Activated T-helper 1 cell treated with Interleukin-2 at 50 U/mL for 16 hours (primary cell): Measurements from ENCODE around the gene SPATS2L.

Experiments
- DNase-seq: peaks from one replicate; pipeline ENCODE4 v3.0.0-alpha.2; 2020; ENCODE audit warnings: low read depth

Gene SPATS2L

DNA sequence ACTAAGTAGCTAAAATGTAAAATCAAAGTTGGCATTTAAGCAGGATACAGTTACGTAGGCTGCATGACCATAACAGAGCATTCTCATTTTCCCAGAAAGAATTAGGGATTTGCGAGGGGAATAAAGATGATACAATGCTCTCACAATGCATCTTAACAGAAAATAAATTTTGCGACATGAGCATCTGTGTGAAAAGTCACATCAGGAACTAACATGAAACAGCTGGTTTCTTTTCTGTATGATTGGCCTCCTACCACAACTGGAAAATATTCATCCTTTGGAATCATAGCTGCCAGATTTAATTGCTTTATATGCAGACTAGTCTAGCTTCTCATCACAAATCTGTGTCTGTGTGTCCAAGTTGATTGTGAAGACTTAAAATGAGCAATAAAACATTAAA lies 137.4 kb downstream of the SPATS2L start:
- no peak for DNase-seq

DNA sequence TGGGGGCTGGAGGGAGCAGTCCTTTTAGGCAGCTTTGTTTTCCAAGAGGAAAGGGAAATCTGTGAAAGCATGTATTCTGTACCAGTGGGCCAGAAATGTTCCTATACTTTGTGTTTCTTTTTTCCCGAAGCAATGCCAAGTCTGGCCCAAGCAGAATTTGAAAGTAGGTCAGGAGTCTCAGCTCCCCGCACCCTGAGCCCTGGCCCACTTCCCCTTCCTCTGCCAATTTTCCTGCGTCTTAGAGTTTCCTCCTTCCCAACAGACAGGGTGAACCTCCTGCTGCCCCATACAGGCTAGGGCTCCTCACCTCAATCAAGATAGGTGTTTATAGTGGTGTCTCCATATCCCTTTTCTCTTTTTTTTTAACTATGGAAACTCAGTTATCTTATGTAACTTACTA lies 138.0 kb downstream of the SPATS2L start:
- no peak for DNase-seq

DNA sequence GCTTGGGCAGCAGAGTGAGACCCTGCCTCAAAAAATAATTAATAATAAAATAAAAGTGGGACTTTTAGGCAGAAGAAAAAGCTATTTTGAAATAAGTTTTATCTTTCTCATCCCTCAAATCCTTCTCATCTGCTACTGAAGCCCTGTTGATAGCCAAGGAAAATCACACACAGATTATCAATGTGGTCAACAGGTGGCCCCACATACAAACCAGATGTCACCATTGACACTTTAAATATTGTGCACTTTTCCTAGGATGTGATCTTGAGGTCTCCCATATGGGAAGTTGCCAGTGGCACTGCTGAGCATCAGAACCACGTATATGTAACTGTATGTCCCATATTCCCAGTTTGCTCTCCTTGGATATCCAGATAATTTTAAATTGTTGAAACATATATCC lies 138.8 kb downstream of the SPATS2L start:
- DNase-seq = no peak

DNA sequence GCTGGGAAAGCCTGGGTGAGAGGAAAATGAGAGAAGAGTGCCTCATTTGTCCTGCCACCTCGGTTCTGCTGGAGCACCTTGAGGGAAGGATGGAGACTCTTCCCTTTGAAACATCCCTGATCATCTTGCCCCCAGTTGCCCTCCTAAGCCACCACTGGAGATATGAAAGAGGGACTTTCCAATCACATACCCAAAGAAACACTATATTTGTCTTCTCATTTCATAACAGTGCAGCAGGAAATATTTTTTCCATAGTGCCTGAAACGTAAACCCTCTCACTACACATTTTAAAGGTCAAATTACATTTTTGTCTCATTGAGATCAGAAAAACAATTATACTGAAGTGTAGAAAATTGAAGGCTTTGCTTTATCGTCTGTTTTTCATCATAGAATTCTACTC lies 140.1 kb downstream of the SPATS2L start:
- DNase-seq = no peak

DNA sequence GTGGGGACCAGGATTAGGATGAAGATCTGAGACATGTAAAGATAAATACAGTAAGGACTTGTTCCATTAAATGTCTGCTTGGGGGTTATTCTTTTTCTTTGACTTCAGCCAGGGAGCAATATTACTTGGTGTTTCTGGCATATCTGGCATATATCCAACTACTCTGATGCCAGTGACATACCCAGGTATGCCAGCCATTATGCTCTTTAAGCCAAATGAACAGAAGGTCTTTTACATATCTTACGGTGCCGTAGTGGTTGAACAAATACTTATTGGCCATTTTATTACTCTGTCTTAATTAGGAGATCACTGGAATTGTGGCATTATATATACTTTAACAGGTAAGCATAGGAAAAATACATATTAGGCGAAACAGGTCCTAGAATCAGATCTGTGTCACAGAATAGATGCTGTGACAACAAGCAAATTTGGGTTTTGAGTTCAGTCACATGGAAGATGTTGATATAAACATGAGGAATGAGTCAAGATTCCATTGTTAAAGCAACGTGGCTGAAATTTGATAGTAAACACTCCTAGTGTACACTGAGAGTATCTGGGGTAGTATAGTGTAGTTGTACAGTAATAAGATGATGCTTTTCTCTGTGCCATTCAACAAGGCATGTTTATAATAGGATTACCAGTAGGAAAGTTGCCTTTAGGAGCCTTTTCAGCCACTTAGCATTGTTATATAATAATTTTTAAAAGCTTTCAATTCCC lies 140.8 kb downstream of the SPATS2L start:
- DNase-seq = no peak

DNA sequence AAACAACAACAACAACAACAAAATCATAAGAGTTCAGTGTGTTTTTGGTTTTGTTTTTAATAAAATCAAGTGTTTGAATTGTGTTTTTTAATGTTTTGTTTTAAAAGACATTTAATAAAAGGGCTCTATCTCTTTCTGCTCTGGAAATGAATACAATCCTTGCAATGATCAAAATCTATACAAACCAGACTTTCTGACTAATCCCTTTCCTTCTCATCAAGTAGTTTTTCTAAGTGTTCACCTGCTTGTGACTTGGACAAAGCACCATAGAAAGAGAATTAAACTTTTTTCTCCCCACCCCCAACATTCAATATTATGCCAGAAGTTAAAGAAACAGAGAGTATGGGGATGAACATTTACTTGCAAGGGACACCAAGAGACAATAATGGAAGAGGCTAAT lies 142.0 kb downstream of the SPATS2L start:
- no peak for DNase-seq

DNA sequence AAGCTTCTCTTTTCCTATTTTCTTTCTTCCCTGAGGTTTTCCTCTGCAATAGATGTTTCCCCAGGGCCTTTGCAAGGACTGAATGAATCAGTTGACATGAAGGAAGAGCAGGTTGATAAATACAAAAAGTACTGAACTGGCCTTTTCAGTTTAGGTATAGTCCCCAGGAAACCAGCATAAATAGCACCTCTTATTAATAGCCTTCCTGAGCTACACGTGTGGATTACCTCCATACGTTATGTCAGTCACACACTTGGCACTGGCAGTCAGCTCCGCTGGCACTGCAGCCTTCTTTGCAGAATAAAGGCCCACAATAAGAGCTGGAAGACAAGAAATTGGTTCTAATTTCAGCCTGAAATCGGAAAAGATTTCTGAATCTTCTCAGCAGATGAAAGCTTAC lies 142.7 kb downstream of the SPATS2L start:
- DNase-seq = no peak

DNA sequence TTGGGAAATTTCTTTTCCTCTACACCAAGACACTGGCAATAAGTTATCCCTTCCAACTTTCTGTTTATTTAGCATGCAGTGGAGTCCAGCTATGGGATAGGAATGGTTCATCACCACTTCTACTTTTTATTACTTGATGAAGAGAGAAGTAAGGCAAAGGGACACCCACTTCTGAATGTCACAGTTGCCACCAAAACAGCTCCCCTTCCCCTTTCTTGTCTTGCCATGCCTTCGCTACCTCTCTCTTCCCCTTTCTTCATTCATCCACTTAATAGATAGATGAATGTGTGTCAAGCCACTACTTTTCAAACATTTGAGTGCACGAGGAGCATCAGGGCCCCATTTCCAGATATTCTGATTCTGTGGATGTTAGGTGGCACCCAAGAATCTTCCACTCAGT lies 143.8 kb downstream of the SPATS2L start:
- DNase-seq = no peak

DNA sequence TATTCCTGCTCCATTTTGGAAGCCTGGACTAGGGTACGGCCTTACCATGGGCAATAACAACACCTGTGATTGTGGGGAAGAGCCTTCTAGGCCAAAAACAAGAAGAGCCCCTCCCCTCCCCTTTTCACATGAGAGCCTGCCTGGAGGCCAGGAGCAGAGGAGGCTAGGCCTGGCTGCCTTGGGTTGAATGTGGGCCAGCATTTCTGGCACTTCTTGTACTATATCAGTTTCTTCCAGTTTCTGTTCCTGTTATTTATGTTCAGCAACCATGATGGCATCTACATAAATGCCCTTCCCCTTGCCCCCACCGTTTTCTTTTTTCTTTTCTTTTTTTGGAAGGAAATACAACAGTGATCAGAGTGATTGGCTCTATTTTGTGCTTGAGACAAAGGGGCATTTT lies 145.0 kb downstream of the SPATS2L start:
- DNase-seq = no peak

DNA sequence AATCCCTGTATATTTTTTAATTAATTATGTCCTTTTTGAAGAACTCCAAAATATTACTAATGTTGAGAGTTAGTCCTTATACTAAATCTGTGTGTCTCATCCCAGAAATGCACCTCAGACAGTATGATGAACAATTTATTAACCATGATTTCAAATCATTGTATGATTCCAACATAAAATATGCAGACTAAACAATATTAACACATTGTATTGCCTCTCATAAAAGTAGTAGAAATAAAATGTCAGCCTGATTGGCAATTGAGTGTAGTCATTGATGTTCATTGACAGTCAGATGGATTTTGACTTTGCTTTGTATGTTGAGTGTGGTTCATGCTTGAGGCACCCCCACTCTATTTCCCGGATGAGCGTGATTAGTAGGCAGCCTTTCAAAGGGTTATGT lies 145.9 kb downstream of the SPATS2L start:
- no peak for DNase-seq

DNA sequence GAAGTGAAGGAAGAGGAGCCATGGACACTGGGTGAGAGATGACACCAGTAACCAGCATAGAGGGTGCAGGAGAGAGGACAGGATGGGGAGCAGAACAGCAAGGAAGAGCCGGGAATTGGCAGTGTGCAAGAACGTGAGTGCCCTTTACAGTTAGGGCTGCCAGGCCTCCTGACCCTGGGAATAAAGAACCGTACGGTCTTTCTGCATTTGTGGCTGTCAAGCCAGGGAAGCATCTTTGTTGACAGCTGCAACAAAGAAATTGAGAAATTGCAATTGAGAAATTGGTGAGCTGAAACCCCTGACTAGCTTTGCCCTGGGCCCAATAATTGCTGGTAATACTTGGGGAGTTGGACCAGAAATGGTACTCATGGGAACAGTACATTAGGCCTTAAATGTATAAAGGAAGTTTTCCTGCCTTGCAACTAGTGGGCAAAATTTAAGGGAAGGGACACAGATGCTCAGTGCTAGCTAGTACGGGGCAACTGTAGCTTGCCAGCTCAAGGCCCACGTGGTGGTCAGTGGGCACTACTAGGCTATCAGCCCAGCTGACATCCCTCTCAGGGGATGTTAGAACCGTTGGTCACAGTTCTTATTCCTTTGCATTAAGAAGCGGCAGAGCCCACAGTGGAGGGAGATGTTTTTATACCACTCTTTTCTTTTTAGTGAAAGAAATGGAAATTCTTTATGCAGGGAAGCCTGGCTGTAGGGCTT lies 146.8 kb downstream of the SPATS2L start:
- DNase-seq = no peak

DNA sequence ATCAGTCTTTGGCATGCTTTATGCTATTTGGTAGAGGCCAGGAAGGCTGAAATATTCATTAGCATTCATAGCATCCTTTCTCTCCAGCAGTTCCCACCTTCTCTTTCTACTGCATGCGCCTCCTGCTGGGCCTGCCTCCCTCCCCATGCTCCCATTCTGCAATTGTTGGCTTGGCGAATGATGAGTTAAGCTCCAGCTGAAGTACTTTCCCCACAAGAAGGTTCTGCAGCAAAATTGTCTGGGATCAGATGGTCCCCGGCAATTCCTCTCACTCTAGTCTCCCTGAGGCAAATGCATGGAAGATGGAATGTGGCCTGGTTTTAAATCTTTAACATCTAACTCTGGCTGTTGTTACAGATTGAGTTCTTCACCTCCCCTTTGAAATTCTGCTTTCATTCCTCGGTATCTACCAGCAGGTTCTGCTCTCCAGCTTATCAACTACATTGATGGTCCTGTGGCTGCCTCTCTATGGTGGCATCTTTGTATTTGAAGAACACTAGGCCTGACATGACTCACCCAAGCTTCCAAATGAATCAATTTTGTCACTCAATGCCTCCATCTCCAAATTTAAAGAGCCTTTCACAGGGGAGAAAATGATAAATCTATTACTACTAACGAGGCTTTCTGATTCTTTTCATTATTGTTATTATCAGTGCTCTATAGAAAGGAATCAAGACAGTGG lies 147.5 kb downstream of the SPATS2L start:
- DNase-seq = no peak

DNA sequence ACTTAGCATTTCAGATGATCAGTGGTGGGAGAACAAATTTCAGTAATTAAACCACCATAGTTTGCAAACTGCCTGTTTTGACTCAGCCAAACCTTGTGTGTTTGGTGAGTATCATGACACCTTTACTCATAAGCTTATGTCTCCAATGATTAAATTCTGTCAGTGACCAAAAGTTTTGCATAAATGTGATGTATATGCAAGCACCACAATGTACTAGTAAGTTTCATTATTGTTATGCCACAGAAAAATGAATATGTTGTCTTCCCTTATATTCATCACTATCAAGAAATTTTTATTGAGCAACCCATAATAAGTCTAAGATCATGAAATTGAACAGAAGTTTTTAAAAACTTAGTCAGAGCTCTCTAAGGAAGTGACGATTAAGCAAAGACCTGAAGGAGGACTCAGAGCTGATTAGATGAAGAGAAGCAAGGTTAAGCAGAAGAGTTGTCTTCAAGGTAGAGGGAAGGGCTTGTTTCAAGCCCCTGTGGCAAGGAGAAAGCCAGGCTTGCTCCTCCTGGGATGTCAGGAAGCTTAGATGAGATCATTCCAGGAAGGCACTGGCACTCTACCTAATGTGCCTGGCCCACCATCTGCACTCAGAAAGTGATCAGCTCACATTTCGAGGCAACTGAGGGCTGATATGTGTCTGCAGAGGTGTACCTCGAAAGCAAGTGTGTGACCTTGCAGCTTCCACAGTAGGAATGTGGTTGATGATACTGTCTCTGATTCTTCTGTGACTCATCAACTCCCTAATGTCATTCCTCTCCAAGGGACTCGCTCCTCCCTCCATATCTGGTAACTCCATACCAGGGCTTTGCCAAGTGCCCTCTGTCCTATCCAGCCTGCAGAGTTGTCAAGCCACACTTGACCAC lies 148.7 kb downstream of the SPATS2L start:
- no peak for DNase-seq

DNA sequence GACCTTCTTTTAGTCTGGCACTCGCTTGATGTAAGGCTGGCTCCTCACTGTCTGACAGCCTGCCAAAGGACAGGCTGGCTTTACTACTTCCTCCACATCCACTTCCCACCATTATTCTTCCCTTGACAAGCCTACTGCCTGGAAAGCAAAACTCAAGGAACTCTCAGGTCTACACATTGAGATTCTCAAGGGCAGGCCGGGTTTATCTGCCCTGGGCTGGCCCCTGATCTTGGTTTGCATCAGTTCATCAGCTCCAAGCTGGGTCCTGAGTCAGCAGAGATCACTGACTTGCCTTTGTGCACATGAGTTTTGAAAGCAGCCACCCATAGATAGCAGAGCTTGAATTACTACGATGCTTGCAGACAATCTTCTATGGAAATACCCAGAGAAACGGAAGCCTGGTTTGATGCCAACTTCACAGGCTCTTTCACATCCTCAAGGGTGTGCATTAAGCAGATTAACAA lies 149.5 kb downstream of the SPATS2L start:
- no peak for DNase-seq

DNA sequence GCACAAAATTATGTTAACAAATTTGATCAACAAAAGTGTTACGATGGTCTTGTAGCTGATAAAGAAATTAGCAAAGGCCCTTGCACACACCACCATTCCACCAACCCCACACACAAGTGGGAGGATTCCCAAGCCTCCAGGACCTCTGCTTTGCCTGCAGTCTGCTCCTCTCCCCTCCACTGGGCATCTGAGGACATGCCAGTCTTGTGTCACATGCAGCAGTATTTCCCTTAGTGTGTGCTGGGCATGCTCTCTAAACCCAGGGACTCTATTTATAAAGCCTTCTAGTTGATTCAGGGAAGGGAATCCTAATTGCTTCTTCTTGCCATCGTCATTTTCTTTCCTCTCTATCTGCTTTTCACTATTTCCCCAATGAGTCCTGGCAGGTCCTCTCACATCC lies 150.1 kb downstream of the SPATS2L start:
- DNase-seq = no peak

DNA sequence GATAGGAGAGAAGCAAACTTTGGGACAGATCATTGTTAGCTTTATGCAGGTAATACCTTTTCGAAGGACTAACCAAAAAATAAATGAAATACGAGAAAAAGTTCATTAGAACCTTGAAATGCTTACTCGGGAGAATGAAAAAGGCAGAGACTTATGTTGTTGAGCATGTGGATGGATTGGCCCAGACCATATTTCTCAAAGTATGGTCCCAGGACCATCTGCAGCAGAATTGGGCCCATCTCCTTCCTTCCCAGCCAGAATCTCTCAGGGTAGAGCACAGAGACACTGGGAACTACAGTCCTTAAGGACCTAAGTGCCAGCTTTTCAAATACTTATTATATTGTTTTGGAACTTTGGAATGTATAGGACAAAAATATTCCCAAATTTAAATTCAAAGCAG lies 152.6 kb downstream of the SPATS2L start:
- DNase-seq = no peak

DNA sequence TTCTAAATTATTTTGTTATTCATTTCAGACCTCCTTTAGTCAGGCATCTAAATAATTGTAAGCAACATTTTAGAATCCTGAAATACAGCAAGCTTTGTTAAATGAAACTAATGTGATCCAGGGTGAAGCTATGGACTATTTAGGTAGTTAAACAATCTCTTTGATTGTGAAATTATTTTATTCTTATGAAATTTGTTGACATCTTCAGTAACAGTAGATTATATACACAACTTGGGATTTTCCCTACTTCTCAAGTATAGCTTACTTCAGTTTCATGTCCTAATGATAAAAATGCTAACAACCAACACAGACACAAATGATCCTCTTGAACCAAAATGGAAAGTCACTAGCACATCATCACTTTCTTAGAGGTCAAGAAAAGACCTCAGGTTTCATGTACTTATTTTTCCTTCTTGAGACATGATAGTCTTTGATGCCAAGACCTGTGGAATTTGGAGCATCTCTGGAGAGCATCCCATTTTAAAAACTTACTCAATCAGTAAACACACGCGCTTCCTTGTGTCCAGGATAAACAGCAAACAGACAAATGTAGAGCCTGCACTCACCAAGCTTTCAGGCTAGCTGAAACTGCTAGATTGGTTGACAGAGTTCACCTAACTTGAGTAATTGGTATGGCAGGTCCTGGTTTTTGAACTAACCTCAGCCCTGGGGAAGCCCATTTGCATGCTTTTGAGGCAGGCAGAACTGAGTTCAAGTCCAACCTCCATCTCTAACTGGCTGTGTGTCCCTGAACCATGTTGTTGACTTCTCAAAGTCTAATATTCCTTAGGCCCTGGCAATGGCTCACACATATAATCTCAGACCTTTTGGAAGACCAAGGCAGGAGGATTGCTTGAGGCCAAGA lies 155.6 kb downstream of the SPATS2L start:
- DNase-seq = no peak

DNA sequence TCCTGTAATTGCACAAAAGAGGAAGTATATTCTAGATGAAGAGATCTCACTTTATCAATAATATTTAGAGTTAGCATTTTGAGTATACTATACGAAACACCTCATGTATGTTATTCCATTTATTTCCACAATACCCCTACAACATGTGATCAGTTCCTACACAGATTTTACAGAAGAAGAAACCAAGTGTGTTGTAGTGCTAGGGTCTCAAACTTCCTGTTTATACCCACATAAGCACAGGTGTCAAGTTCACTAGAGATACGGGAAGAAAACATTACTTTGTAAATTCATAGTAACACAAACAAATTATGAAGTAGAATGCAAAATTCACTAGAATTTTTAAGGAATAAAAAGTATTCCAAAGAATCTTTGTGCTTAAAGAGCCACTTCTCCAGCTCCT lies 157.0 kb downstream of the SPATS2L start:
- no peak for DNase-seq

DNA sequence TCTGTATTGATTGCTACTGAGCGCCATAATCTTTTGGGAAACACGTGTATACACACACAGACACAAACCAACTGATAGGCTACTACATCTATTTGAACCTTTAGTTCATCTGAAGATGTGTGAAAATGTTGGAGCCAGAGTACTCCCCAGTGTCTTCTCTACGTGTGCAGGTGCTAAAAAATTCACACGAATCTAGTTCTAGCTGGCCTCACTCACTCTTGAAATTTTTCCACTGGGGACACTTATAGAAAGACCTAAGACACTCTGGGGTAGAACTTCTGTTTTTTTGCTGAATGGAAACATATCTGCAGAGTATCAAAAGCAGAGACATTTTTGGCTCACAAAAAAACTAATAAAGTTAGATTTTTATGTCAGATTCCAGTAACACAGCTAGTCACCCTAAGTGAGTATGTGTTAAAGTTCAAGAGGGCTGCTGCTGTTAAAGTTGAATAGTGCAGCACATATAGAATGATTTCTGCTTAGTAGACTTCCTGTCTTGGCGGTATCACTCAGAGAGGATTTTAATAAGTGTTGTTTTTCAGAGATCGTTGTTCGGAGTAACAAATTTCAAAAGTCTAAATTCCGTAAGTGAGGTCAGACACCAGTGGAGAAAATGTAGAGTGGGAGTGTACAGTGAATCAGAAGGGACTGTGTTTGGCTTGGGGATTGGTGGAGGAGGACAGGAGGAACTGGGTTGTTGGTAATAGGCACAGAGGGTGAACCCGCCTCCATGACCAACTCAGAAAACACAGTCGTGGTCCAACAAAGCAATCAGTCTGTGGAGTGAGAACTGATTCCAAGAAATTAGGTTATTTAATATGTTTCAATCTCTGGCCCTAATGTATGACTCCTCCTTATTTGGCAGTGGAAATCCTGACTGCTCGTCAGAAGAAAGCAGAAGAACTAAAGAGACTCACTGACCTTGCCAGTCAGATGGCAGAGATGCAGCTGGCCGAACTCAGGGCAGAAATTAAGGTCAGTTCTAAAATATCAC lies 160.2 kb downstream of the SPATS2L start:
- no peak for DNase-seq
